AG04450 (cell line): ENCODE measurements around the gene ARHGAP15. TPM values are rescaled to one million over a fixed set of nuclear protein-coding genes. Genes with fewer than 3 reads are reported as not detected.

Experiments used
- CTCF ChIA-PET: fragments of 300-600, 350-600 bp; formaldehyde crosslinking; extraction: SDS; loops from one replicate; lab custom pipeline; 2022; ENCODE audit warnings: antibody characterized with exemption, inconsistent platforms; lab: Charles Lee
- POLR2A ChIA-PET: fragments of 350-600 bp; formaldehyde crosslinking; extraction: SDS; loops from one replicate; lab custom pipeline; 2021; ENCODE audit warnings: antibody characterized with exemption, inconsistent platforms; lab: Yijun Ruan, JAX
- DNase-seq: peaks from one replicate; pipeline ENCODE4 v3.0.0-alpha.2; 2011; ENCODE audit warnings: low read depth, low spot score
- H3K27ac ChIP-seq: one replicate; pipeline ENCODE4 v1.5.1; 2012; ENCODE audit warnings: low read depth, low read length, control low read depth
- H3K27me3 ChIP-seq: one replicate; pipeline ENCODE4 v1.6.0; 2012; ENCODE audit warnings: low read length; ENCODE audit not compliant: control insufficient read depth, insufficient read depth
- H3K4me3 ChIP-seq: 2 replicates; pipeline ENCODE4 v1.5.1; 2011; ENCODE audit warnings: mild to moderate bottlenecking, low read depth, low read length, control low read depth
- H3K9me3 ChIP-seq: 2 replicates; pipeline ENCODE4 v1.5.1; 2012; ENCODE audit warnings: low read length; ENCODE audit not compliant: control insufficient read depth, insufficient read depth
- polyA plus RNA-seq: library from polyadenylated mRNA; depleted of rRNA; stranded (reverse); fragments of >200 nt; gene quantifications from 2 replicates; pipeline ENCODE4 v1.2.3, GENCODE V29; 2011
- TF ChIP-seq, protein P1 (sequence below): IDR thresholded peaks from 2 replicates; pipeline ENCODE4 v1.5.1; 2011; ENCODE audit warnings: low read depth, low read length, control low read depth, inconsistent platforms

Gene ARHGAP15
- polyA plus RNA-seq, 1 experiment, result not detected

DNA sequence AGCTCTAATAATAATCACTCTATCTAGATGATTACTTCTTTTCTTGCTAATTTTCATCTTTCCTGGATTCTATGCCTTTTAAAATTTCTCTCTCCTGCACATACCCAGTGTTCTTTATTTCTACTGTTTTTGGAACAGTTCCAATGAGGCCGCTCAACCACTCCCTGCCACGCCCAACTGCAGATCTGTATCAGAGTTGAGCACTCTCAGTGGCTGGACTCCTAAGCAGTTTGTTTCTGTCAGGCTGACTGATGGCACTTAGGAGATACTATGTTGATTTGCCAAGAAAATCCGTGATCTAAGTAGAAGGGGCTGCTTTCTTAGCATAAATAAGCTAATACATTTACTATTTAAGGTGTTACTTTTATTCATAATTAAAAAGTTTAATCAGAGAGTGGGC is 192.8 kb downstream of the ARHGAP15 start:
- DNase-seq, result no peak
- H3K27ac ChIP-seq, result no peak overlapping the region
- POLR2A ChIA-PET, result no interaction called here
- TF ChIP-seq, protein P1, sequence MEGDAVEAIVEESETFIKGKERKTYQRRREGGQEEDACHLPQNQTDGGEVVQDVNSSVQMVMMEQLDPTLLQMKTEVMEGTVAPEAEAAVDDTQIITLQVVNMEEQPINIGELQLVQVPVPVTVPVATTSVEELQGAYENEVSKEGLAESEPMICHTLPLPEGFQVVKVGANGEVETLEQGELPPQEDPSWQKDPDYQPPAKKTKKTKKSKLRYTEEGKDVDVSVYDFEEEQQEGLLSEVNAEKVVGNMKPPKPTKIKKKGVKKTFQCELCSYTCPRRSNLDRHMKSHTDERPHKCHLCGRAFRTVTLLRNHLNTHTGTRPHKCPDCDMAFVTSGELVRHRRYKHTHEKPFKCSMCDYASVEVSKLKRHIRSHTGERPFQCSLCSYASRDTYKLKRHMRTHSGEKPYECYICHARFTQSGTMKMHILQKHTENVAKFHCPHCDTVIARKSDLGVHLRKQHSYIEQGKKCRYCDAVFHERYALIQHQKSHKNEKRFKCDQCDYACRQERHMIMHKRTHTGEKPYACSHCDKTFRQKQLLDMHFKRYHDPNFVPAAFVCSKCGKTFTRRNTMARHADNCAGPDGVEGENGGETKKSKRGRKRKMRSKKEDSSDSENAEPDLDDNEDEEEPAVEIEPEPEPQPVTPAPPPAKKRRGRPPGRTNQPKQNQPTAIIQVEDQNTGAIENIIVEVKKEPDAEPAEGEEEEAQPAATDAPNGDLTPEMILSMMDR, result no peak
- H3K4me3 ChIP-seq, result no peak overlapping the region
- CTCF ChIA-PET, result no interaction called here
- no peaks in the 10 kb centered on the region for H3K27me3 ChIP-seq
- no peaks in the 10 kb centered on the region for H3K9me3 ChIP-seq

DNA sequence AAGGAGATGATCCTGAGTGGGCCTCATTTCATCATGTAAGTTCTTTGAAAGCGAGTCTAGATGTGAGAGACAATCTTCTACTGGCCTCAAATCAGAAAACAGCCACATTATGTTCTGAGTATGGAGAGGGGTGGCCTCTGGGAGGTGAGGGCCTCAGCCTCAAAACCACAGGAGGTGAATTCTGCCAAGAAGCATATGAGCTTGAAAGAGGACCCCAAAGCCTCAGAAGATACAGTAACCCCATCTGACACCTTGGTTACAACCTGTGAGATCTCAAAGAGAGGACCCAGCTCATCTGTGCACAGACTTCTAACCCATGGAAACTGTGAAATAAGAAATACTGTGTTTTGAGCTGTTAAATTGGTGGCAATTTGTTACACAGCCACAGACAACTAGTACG is 200.1 kb downstream of the ARHGAP15 start:
- ChIA-PET POLR2A (no interaction called here), CTCF (no interaction called here)
- H3K9me3 ChIP-seq, result no peaks in the 10 kb centered on the region
- DNase-seq, result no peak
- H3K27ac ChIP-seq, result no peak overlapping the region
- H3K4me3 ChIP-seq, result no peak overlapping the region
- no peaks in the 10 kb centered on the region for H3K27me3 ChIP-seq
- TF ChIP-seq, protein P1, result no peak

GRCh38 chr2:143333168-143333791 is 204.1 kb downstream of the ARHGAP15 start:
- ChIA-PET POLR2A (no interaction called here), CTCF (interaction anchor here (0.5 to 1.0 kb wide), 2 partner anchors 49 to 180 kb away, joined by 3 to 4 read pairs; no protein-coding TSS in a partner anchor)
- no peaks in the 10 kb centered on the region for H3K9me3 ChIP-seq
- H3K27ac ChIP-seq, result no peak overlapping the region
- no peak for DNase-seq
- H3K27me3 ChIP-seq, result no peaks in the 10 kb centered on the region
- TF ChIP-seq, protein P1, result no peak
- no peak overlapping the region for H3K4me3 ChIP-seq

DNA sequence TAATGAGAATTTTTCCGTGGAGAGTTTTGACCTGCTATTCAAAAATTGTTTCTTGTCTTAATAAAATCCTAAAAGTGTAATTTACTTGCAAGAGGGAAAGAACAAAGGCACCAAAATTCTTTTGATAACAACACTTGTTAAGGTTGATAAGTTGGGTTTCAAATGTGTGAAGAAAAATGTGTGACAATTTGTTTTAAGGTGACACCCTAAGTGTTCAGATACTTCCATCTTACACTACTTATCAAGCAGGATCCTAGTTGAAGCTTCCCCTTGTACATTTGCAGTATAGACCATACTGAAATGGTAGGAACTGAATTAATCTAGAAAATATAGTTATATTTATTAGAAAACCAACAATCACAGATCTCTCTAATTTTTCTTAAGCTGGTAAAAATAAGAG is 204.6 kb downstream of the ARHGAP15 start:
- no peaks in the 10 kb centered on the region for H3K9me3 ChIP-seq
- POLR2A ChIA-PET, result no interaction called here
- DNase-seq, result no peak
- no peak overlapping the region for H3K27ac ChIP-seq
- CTCF ChIA-PET, result no interaction called here
- TF ChIP-seq, protein P1, result no peak
- no peak overlapping the region for H3K4me3 ChIP-seq
- H3K27me3 ChIP-seq, result no peaks in the 10 kb centered on the region

DNA sequence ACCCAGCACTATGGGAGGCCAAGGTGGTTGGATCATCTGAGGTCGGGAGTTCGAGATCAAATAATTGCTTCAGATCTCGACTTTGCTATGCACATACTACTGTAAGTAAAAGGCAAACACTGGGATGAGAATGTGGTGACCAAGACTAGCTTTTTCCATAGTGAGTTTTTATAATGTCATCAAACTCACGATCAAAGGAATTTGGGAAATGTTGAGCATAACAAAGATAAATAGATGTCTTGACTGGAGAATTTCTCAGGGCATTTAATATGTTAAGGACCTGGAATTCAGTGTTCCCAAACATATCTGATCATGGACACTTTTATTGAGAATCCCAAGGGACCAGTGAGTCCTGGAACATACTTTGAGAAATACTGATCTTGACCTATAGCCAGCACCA is 205.6 kb downstream of the ARHGAP15 start:
- H3K9me3 ChIP-seq, result no peaks in the 10 kb centered on the region
- H3K27ac ChIP-seq, result no peak overlapping the region
- CTCF ChIA-PET, result no interaction called here
- H3K4me3 ChIP-seq, result no peak overlapping the region
- POLR2A ChIA-PET, result no interaction called here
- no peak for DNase-seq
- TF ChIP-seq, protein P1, result no peak
- H3K27me3 ChIP-seq, result no peaks in the 10 kb centered on the region
